Hematopoietic multipotent progenitor cell treated with erythropoietin and hydrocortisone succinate and interleukin-3 and kit ligand, for 17 days (in vitro differentiated cells): ENCODE results near the gene GDF10.

Source experiments
- DNase-seq: peaks from one replicate; pipeline ENCODE4 v3.0.0-alpha.2; 2015; ENCODE audit warnings: low spot score

GDF10 gene

DNA sequence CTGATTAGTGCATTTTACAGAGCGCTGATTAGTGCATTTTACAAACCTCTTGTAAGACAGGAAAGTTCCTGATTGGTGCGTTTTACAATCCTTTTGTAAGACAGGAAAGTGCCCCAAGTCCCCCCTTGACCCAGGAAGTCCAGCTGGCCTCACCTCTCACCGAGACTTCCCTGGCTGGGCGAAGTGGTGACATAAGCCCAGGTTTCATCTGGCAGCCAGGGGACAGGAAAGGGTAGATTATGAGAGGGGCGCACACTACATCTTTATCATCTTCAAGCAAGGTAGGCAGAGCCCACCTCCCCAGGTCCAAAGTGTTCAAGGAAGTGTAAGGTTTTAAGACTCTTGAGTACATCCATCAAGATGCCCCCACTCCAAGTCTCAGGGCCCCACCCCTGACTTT is 5.5 kb upstream of the GDF10 start:
- no peak for DNase-seq

- DNase-seq: no peak
Measured at GRCh38 chr10:47295411-47295810, 4.6 kb upstream of the GDF10 start.

DNA sequence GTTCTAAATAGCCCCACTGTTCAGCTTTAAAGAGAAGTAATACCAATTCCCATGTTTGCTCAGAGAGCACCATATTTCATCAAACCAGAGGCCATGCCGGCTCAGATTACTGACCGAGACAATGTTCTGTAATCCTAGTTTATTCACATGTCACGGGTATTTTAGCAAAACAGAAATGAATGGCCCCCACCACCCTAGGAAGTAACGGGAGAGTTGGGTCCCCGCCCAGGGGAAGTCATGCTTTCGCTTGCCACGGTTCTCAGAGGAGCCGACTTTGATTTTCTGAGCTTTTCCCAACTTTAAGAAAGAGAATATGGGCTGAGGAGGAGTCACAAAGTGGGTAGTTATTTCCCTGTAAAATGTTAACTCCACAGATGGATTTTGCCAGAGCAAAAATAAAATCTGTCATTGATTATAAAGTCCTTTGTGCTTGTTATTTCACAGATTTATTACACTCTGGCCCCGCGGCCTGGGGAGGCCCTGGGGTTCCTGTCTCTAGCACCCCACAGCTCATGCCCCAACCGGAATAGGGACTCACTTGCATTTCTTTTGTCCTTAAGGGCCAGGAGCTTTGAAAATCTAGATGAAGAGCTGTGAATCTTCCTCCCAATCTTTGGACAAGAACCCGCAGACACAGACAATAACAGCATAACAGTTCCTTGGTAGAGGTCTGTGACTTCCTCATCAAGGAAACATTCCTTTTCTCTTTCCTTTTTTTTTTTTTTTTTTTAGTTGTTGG is 3.7 kb upstream of the GDF10 start:
- no peak for DNase-seq

DNA sequence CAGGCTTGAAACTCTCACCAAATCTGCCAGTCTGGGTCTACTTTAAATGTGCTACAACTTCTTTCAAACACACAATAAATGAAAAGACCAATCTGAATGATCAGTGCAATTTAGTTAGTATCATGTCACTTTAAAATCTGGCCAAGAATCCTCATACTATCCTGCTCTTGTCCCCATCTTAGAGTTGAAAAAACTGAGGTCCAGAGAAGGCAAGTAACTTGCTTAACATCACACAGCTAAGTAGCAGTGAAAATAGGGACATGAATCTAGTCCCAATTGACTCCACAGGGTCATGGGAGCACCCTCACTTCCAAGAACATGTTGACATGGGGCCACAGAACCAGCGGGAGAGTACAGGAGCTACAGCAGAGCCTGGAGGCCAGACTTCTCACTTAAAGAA is 3.1 kb upstream of the GDF10 start:
- no peak for DNase-seq

DNA sequence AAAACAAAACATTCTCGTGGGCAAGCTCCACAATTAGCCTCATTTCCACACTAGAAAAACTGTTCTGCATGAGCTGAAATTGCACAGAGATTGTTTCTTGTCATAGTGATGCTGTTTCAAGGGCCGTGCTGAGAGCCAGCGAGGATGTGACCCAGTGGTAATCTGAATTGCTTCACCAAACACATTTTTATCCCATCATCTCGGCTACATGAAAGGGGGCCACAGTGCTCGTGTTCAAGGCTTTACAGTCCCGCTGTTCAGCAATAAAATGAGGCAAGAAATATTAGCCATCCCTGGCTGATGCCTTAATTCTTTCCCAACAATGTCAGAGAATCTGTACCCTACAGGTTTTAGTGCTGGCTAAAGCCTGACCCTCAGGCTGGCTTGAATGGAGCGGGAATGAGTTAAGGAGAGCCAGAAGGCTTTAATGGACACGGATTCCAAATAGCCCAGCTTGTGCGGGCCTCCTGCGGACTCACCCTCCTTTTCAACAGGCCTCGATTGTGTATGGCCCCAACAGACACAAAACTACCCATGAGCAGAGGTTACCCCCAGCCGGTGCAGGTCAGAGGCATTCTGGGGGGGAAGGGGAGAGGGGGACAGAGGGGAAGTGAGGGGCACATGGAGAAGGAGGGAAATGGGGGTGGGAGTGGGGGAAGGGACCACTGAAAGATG is 2.0 kb upstream of the GDF10 start:
- no peak for DNase-seq

DNA sequence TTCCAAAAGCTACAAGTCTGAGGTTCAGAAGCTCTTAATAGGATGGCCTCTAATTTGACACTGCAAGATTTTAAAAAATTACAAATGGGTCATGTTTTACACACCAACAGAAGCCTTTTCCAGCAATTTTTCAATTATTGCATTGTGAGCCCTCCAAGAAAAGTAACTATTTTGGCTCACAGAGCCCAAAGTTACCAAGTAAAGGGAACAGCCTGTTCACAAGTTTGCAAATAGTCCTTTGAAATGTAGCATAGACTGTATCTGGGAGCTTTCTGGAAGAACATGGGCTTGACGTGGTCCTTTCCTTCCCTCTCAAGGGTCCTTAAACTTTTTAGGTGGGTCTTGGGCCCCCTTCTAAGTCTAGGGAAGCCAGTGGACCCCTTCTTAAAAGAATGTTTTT is 1.3 kb upstream of the GDF10 start:
- DNase-seq: no peak

GRCh38 chr10:47300429-47300931 is 483 bp downstream of the GDF10 start:
- DNase-seq: no peak

- DNase-seq: no peak
Measured at GRCh38 chr10:47301833-47302232, 1.8 kb downstream of the GDF10 start.

- no peak for DNase-seq
Measured at GRCh38 chr10:47303105-47303504, 3.1 kb downstream of the GDF10 start.

DNA sequence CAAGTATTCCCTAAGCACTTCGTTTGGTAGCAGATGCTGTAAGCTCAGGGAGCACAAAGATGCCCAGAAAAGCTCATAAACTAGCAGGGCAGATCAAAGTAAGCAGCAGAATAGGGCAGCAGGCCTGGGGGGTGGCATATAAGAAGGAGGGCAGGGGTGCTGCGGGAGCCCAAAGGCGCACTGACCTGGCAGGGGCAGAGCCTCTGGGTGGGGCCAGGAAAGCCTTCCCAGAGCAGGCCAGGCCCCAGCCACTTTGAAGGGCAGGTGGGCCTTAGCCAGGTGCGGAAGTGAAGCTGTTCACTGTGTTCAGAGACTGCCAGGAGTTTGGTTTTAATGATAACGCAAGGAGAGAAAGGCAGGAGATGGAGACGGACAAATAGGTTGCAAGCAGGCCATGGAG is 3.9 kb downstream of the GDF10 start:
- no peak for DNase-seq

DNA sequence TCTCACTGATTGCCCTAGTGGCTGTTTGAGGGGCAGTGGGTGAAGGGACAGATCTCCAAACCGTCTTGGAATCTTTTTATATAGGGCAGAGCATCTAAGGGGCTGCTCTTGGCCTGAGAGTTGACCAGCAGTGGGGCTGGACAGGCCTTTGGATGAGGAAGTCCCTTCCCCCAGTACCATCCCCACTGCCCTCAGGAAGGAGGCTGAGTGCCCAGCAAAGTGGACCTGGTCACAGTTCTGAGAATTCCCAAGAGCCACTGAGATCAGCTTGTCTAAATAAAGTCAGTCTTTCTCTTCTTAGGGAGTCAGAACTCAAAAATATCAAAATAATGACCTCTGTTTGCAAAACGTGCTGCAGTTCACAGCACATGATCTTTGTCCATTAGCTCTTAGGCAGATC is 5.6 kb downstream of the GDF10 start:
- DNase-seq: no peak

DNA sequence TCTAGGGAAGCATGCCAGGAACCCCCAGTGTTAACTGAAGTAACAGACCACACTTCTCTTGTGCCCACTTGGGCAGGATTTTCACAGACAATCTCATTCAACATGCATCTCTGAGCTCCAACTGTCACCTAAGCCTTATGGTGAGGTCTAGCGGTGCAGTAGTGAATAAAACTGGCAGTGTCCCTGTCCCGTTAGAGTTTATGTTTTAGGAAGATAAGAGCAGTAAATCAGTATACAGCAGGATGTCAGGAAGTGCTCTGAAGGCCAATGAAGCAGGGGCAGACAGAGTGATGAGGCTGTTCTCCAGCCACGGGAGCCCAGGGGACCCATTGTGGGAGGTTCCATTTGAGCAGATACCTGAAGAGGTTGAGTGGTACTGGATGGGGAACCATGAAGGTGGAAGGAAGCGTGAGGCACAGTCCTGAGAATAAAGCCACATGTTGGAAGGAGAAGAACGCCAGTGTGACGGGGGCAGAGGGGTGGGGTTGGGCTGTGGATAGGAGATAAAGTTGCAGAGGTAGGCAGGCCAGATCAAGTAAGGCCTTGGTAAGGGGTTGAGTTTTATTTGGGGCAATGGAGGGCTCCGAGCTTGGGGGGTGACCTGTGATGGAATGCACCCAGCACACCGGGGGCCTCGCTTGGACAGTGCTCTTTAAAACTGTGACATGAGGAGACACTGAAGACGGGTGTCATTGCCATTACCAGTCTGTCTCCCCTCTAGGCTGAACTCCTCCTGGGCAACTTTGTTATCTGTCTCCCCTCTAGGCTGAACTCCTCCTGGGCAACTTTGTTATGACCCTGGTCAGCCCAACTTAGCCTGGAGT is 6.6 kb downstream of the GDF10 start:
- no peak for DNase-seq

GRCh38 chr10:47307381-47307780 is 7.4 kb downstream of the GDF10 start:
- no peak for DNase-seq

GRCh38 chr10:47308775-47309174 is 8.8 kb downstream of the GDF10 start:
- DNase-seq: no peak

GRCh38 chr10:47309408-47310089 is 9.6 kb downstream of the GDF10 start:
- DNase-seq: no peak

- no peak for DNase-seq
Measured at GRCh38 chr10:47310090-47310505, 10.1 kb downstream of the GDF10 start.

GRCh38 chr10:47311193-47311931 is 11.4 kb downstream of the GDF10 start:
- DNase-seq: no peak

DNA sequence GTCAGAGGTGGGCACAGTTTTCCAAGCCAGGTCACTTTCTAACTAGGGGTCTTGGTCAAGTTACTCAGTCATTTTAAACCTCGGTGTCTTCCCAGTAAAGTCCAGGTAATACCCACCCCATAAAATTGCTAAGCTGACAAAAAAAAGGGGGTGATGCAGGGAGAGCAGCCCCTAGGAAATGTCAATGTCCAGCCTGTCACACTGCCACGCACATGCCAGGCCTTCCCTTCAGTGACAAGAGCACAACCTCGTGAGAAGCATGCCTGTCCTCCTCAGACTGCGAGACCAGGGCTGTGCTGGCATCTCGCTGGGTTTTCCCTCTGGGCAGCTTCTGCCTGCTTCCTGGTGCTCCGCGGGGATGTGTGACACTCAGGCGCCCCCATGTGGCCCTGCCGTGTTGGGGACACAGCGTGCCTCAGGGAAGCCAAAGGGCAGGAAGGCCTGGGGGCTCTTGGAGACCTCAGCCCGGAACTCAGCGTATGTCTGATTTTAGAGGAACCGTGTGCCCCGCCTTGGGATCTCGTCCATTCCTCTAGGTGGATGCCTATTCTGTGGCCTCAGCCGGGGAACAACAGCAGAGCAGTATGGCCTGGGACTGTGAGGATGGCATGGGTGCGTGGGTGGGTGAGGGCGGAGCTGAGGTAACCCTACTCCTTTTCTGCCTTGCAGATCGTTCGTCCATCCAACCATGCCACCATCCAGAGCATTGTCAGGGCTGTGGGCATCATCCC is 12.1 kb downstream of the GDF10 start:
- no peak for DNase-seq

DNA sequence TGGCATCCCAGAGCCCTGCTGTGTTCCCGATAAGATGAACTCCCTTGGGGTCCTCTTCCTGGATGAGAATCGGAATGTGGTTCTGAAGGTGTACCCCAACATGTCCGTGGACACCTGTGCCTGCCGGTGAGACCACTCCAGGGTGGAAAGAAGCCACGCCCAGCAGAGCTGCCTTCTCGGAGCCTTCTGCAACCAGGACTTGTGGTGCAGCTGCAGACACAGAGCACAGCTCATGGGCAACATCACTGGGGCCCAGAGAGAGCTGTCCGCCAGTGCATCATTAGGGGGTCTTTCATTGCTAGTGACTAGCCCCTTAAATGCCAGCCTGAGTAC is 12.6 kb downstream of the GDF10 start:
- no peak for DNase-seq

DNA sequence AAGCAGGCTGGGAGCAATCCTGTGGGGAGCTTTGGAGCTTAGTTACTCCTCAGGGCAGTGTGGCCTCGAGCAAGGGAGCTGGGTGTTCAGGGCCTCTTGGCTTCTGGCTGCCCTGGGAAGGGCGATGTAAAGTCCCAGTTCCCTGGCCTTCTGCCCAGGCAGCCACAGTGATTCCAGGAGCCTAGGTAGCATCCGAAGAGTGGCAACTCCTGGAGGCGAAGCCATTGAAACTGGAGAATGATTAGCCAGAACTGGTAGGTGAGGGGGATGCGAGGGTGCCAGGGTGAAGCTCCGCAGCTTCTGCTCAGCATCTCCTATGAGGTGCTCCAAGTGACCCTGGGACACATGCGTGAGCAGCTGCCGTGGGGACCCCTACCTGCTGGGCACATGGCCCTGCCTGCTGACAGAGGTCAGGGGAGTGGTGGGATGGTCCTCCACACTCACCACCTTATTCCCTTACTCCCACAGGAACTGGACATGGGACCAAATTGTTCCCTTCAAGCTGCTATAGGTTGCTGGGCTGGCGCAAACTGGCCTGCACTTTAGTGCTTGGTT is 14.5 kb downstream of the GDF10 start:
- no peak for DNase-seq

GRCh38 chr10:47315421-47315820 is 15.4 kb downstream of the GDF10 start:
- DNase-seq: no peak
